Subcutaneous adipose tissue (tissue), 4 donors: Measurements from ENCODE around the gene DSTYK. TPM values are rescaled to one million over a fixed set of nuclear protein-coding genes. Genes with fewer than 3 reads are reported as not detected.

Experiments
- CTCF ChIP-seq: fragments of 450-650 bp; IDR thresholded peaks from one replicate; pipeline ENCODE4 v1.5.1; 2016; ENCODE audit warnings: low read depth, mild to moderate bottlenecking, control low read depth, antibody characterized with exemption, moderate library complexity
- total RNA-seq, 4 donors: library from RNA; depleted of rRNA; stranded (reverse); fragments of >200 nt; gene quantifications; one replicate each; pipeline ENCODE4 v1.1.0, GENCODE V29; 2016

Gene DSTYK
- total RNA-seq, 4 donors from 2014 or later, result 7.2 to 12.3 (median 11.0) TPM

- no peak for TF ChIP-seq CTCF
These were observed 64.2 kb downstream of the DSTYK start for GRCh38 chr1:205147191-205147835.

- TF ChIP-seq CTCF, result no peak
These were observed 66.8 kb downstream of the DSTYK start for GRCh38 chr1:205144751-205145150.

- TF ChIP-seq CTCF, result no peak
These were observed 67.3 kb downstream of the DSTYK start for GRCh38 chr1:205144046-205144720.

- no peak for TF ChIP-seq CTCF
These were observed 69.4 kb downstream of the DSTYK start for GRCh38 chr1:205142102-205142469.

GRCh38 chr1:205141236-205142101 lies 70.0 kb downstream of the DSTYK start:
- TF ChIP-seq CTCF, result no peak

- TF ChIP-seq CTCF, result no peak
These were observed 71.4 kb downstream of the DSTYK start for GRCh38 chr1:205140113-205140512.

GRCh38 chr1:205137901-205138300 lies 73.6 kb downstream of the DSTYK start:
- TF ChIP-seq CTCF, result no peak
